Mesenchymal stem cell (in vitro differentiated cells and primary cell): ENCODE measurements around the gene LPP.

ENCODE experiments used
- DNase-seq: peaks from one replicate; pipeline ENCODE4 v3.0.0-alpha.2; 2013
- H2AFZ ChIP-seq: one replicate; pipeline ENCODE4 v1.6.1; 2013; ENCODE audit warnings: low read depth, mild to moderate bottlenecking, control low read depth, inconsistent platforms, low read length, moderate library complexity
- H2AK5ac ChIP-seq: 2 replicates; pipeline ENCODE4 v1.6.1; 2013; ENCODE audit warnings: low read length, moderate library complexity, mild to moderate bottlenecking, inconsistent platforms; ENCODE audit not compliant: severe bottlenecking
- H2BK120ac ChIP-seq: one replicate; pipeline ENCODE4 v1.6.1; 2013; ENCODE audit warnings: low read depth, mild to moderate bottlenecking, inconsistent platforms, low read length, moderate library complexity
- H2BK12ac ChIP-seq, 2 experiments: one replicate each; pipeline ENCODE4 v1.6.1; 2013; ENCODE audit warnings: inconsistent platforms in 2 of 2, low read length in 2 of 2, mild to moderate bottlenecking in 2 of 2, moderate library complexity in 2 of 2, control low read depth in 1 of 2
- H2BK15ac ChIP-seq: one replicate; pipeline ENCODE4 v1.6.1; 2013; ENCODE audit warnings: mild to moderate bottlenecking, low read depth, inconsistent platforms; ENCODE audit not compliant: poor library complexity, severe bottlenecking
- H2BK5ac ChIP-seq: 2 replicates; pipeline ENCODE4 v1.6.1; 2013; ENCODE audit warnings: low read depth, mild to moderate bottlenecking, low read length, control low read depth, inconsistent platforms; ENCODE audit not compliant: poor library complexity, severe bottlenecking
- H3K14ac ChIP-seq, 2 experiments: one replicate each; pipeline ENCODE4 v1.6.1; 2013; ENCODE audit warnings: inconsistent platforms in 2 of 2, low read length in 2 of 2, control low read depth in 1 of 2, mild to moderate bottlenecking in 1 of 2, moderate library complexity in 1 of 2
- H3K18ac ChIP-seq, 2 experiments: one replicate each; pipeline ENCODE4 v1.6.1; 2013; ENCODE audit warnings: inconsistent platforms in 2 of 2, low read length in 2 of 2, control low read depth in 1 of 2, low read depth in 1 of 2, mild to moderate bottlenecking in 1 of 2
- H3K23ac ChIP-seq, 2 experiments: one replicate each; pipeline ENCODE4 v1.6.1; 2013; ENCODE audit warnings: inconsistent platforms in 2 of 2, low read length in 2 of 2, mild to moderate bottlenecking in 2 of 2, moderate library complexity in 2 of 2, control low read depth in 1 of 2
- H3K27ac ChIP-seq: 2 replicates; pipeline ENCODE4 v1.5.1; 2013; ENCODE audit warnings: mild to moderate bottlenecking, moderate library complexity, low read length, control low read depth, inconsistent platforms; ENCODE audit not compliant: poor library complexity, severe bottlenecking
- H3K27me3 ChIP-seq, 2 experiments: 2 replicates each; pipeline versions ENCODE4 v1.6.1 to v1.7.0; 2013; ENCODE audit warnings: low read length in 2 of 2, mild to moderate bottlenecking in 2 of 2, moderate library complexity in 2 of 2, control low read depth in 1 of 2, inconsistent platforms in 1 of 2; ENCODE audit not compliant: control insufficient read depth in 1 of 2, insufficient read depth in 1 of 2
- H3K36me3 ChIP-seq, 2 experiments: 2 replicates each; pipeline versions ENCODE4 v1.6.1 to v1.7.0; 2013; ENCODE audit warnings: low read length in 2 of 2, control low read depth in 1 of 2, inconsistent platforms in 1 of 2, low read depth in 1 of 2, mild to moderate bottlenecking in 1 of 2; ENCODE audit not compliant: insufficient read depth in 2 of 2, control insufficient read depth in 1 of 2
- H3K4ac ChIP-seq, 2 experiments: one replicate each; pipeline ENCODE4 v1.6.1; 2013; ENCODE audit warnings: inconsistent platforms in 2 of 2, low read length in 2 of 2, mild to moderate bottlenecking in 2 of 2, moderate library complexity in 2 of 2, control low read depth in 1 of 2, low read depth in 1 of 2
- H3K4me1 ChIP-seq: 2 replicates; pipeline ENCODE4 v1.6.1; 2013; ENCODE audit warnings: low read depth, low read length, control low read depth; ENCODE audit not compliant: control insufficient read depth, insufficient read depth
- H3K4me2 ChIP-seq: 2 replicates; pipeline ENCODE4 v1.6.1; 2013; ENCODE audit warnings: low read length, mild to moderate bottlenecking, inconsistent platforms; ENCODE audit not compliant: poor library complexity, severe bottlenecking
- H3K4me3 ChIP-seq, 2 experiments: 2 replicates each; pipeline versions ENCODE4 v1.5.1 to v1.7.0; 2013; ENCODE audit warnings: low read length in 2 of 2, mild to moderate bottlenecking in 2 of 2, control low read depth in 1 of 2, low read depth in 1 of 2; ENCODE audit not compliant: insufficient read depth in 1 of 2
- H3K79me1 ChIP-seq: replicated peaks from 2 replicates; pipeline ENCODE4 v1.6.1; 2013; ENCODE audit warnings: mild to moderate bottlenecking, control low read depth, low read length, inconsistent platforms; ENCODE audit not compliant: poor library complexity, severe bottlenecking
- H3K9ac ChIP-seq: 2 replicates; pipeline ENCODE4 v1.7.0; 2013; ENCODE audit warnings: mild to moderate bottlenecking, low read length, moderate library complexity
- H3K9me3 ChIP-seq: 2 replicates; pipeline ENCODE4 v1.7.0; 2013; ENCODE audit warnings: mild to moderate bottlenecking, low read length; ENCODE audit not compliant: control insufficient read depth
- H4K8ac ChIP-seq: one replicate; pipeline ENCODE4 v1.6.1; 2013; ENCODE audit warnings: inconsistent platforms, mild to moderate bottlenecking, low read length, moderate library complexity
- H4K91ac ChIP-seq: one replicate; pipeline ENCODE4 v1.6.1; 2013; ENCODE audit warnings: mild to moderate bottlenecking, low read length, inconsistent platforms
- WGBS: methylation state at CpG from one replicate; pipeline ENCODE4 v1.1.7; 2013; ENCODE audit warnings: mixed read lengths; 5-methylcytosine and 5-hydroxymethylcytosine counted together

Gene LPP

GRCh38 chr3:188706599-188706998, 552.6 kb downstream of the LPP start:
- H3K4me2 ChIP-seq: no peak overlapping the region
- peaks cover 2 to 5% of the 10 kb centered on the region in 2 experiments for H3K36me3 ChIP-seq
- DNase-seq: no peak

GRCh38 chr3:188707381-188708288, 553.7 kb downstream of the LPP start:
- Histone ChIP-seq H3K14ac (no peak overlapping the region), H3K9me3 (no peaks in the 10 kb centered on the region), H4K8ac (no peak overlapping the region), H2BK120ac (no peak overlapping the region), H3K79me1 (peaks cover 27% of the 10 kb centered on the region), H2BK12ac (no peak overlapping the region), H4K91ac (no peak overlapping the region), H3K4ac (no peak overlapping the region), H3K27ac (no peak overlapping the region), H3K23ac (no peak overlapping the region), H2AFZ (no peak overlapping the region), H2BK5ac (no peak overlapping the region), H2BK15ac (no peak overlapping the region), H3K18ac (no peak overlapping the region), H3K9ac (no peak overlapping the region), H2AK5ac (no peak overlapping the region), H3K36me3 (peaks cover 2 to 5% of the 10 kb centered on the region in 2 experiments), H3K27me3 (no peaks in the 10 kb centered on the region), H3K4me3 (no peak overlapping the region), H3K4me2 (no peak overlapping the region), H3K4me1 (peaks cover 4% of the 10 kb centered on the region)
- WGBS: 92% methylated on average over 8 of the region's 12 CpGs
- DNase-seq: no peak

More at GRCh38 chr3:188706599-188706998, 552.6 kb downstream of the LPP start:
- H2BK15ac ChIP-seq: no peak overlapping the region
- no peak overlapping the region for H2BK12ac ChIP-seq
- no peak overlapping the region for H4K91ac ChIP-seq
- peaks cover 28% of the 10 kb centered on the region for H3K79me1 ChIP-seq
- H3K4ac ChIP-seq: no peak overlapping the region
- H3K14ac ChIP-seq: no peak overlapping the region
- H3K9me3 ChIP-seq: no peaks in the 10 kb centered on the region
- no peaks in the 10 kb centered on the region for H3K27me3 ChIP-seq
- H2BK120ac ChIP-seq: no peak overlapping the region
- H3K27ac ChIP-seq: no peak overlapping the region
- no peak overlapping the region for H2BK5ac ChIP-seq
- 100% methylated on average over 1 of the region's 1 CpG for WGBS
- H3K4me1 ChIP-seq: peaks cover 1% of the 10 kb centered on the region
- no peak overlapping the region for H3K4me3 ChIP-seq
- no peak overlapping the region for H3K23ac ChIP-seq
- H2AK5ac ChIP-seq: no peak overlapping the region
- no peak overlapping the region for H4K8ac ChIP-seq
- no peak overlapping the region for H3K9ac ChIP-seq
- no peak overlapping the region for H3K18ac ChIP-seq
- H2AFZ ChIP-seq: no peak overlapping the region

DNA sequence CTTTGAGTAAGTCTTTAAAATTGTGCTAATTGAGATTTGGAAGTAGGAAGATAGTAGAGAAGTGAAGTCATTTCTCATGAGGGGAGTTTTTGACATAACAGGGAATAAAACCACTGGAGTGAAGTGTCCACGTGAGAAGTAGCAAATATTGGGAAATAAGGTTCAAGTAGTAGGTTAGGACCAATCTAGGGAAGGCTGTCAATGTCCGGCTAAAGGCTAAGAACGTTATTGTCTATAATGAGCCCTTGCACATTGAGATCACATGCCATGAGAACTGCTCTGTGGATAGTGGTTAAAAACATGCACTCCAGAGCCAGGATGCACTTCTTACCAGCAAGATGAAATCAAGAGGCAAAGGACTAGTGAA, 557.9 kb downstream of the LPP start:
- Histone ChIP-seq H3K23ac (no peak overlapping the region), H2BK5ac (no peak overlapping the region), H3K4me3 (no peak overlapping the region), H2BK15ac (no peak overlapping the region), H2AFZ (no peak overlapping the region), H2BK120ac (no peak overlapping the region), H3K27ac (no peak overlapping the region), H3K9ac (no peak overlapping the region), H3K4me1 (peaks cover 4% of the 10 kb centered on the region), H3K4ac (peak overlapping the region in 1 of 2 experiments; percentile 73), H4K8ac (no peak overlapping the region), H2AK5ac (no peak overlapping the region), H2BK12ac (peak overlapping the region in 1 of 2 experiments; percentile 34), H3K14ac (no peak overlapping the region), H3K4me2 (no peak overlapping the region), H4K91ac (no peak overlapping the region), H3K27me3 (no peaks in the 10 kb centered on the region), H3K36me3 (peaks cover 2 to 5% of the 10 kb centered on the region in 2 experiments), H3K9me3 (no peaks in the 10 kb centered on the region), H3K18ac (peak overlapping the region; percentile 40 to 70), H3K79me1 (peaks cover 25% of the 10 kb centered on the region)
- 76% methylated on average over 3 of the region's 3 CpGs for WGBS
- peak; percentile 51 for DNase-seq

DNA sequence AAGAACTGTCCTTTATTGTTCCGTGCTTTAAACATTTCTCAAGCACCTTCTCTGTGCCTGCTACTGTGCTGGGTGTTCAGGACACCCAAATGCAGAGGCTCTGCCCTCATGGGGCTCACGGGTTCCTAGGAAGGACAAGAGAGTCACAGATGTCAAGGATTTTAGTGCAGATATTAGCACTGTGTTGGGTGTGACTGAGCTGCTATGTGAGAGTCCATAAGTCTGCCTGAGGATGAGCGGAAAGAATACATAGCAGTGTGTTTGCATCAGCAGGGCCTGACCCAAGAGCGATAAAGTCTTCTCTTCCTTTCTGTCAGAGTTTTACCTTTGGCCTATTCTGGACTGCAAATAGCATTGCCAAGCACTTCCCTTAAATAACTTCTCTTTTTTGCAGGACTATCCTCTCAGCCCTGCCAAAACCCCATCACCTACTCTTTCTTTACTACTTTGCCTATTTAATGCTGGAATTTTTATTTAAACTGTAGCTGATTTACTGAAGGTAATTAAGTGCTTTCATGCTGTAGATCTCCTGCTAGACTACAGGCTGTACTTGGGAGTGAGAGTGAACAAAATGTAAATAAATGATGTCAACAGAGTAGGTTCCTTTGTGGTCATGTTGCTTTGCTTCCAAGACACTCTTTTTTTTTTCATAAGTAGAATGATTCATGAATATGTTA, 558.4 kb downstream of the LPP start:
- no peak overlapping the region for H2BK120ac ChIP-seq
- H2AK5ac ChIP-seq: no peak overlapping the region
- peaks cover 2 to 5% of the 10 kb centered on the region in 2 experiments for H3K36me3 ChIP-seq
- H4K8ac ChIP-seq: no peak overlapping the region
- H3K9me3 ChIP-seq: no peaks in the 10 kb centered on the region
- DNase-seq: peak; percentile 88
- peak overlapping the region; percentile 40 to 92 for H3K18ac ChIP-seq
- H4K91ac ChIP-seq: no peak overlapping the region
- 75% methylated on average over 4 of the region's 4 CpGs for WGBS
- no peak overlapping the region for H2BK15ac ChIP-seq
- H2BK12ac ChIP-seq: peak overlapping the region in 1 of 2 experiments; percentile 34
- H3K9ac ChIP-seq: no peak overlapping the region
- H2BK5ac ChIP-seq: peak overlapping the region; percentile 3
- no peak overlapping the region for H3K23ac ChIP-seq
- no peak overlapping the region for H3K4me2 ChIP-seq
- no peaks in the 10 kb centered on the region for H3K27me3 ChIP-seq
- H2AFZ ChIP-seq: no peak overlapping the region
- peak overlapping the region in 1 of 2 experiments; percentile 86 for H3K14ac ChIP-seq
- H3K4ac ChIP-seq: peak overlapping the region in 1 of 2 experiments; percentile 73
- peaks cover 4% of the 10 kb centered on the region for H3K4me1 ChIP-seq
- no peak overlapping the region for H3K4me3 ChIP-seq
- peak overlapping the region; percentile 46 for H3K27ac ChIP-seq
- H3K79me1 ChIP-seq: peaks cover 23% of the 10 kb centered on the region
